NCI-H526 treated with DMSO at 0.1 percent for 48 hours (cell line): ENCODE measurements around the gene ZMYM4.
"Not testable (repeated sequence)": the region's sequence is repeated elsewhere in the genome, so short reads cannot be mapped to it uniquely, and the experiment has no call there.

Experiments
- DNase-seq: peaks from one replicate; lab custom pipeline; 2025; lab: John Stamatoyannopoulos, UW

ZMYM4 gene

GRCh38 chr1:35326246-35326866 lies 57.8 kb downstream of the ZMYM4 start:
- DNase-seq: no peak

- not testable (repeated sequence) for DNase-seq
Observed at GRCh38 chr1:35331618-35332017, 63.1 kb downstream of the ZMYM4 start.

GRCh38 chr1:35334485-35334884 lies 66.0 kb downstream of the ZMYM4 start:
- no peak for DNase-seq

DNA sequence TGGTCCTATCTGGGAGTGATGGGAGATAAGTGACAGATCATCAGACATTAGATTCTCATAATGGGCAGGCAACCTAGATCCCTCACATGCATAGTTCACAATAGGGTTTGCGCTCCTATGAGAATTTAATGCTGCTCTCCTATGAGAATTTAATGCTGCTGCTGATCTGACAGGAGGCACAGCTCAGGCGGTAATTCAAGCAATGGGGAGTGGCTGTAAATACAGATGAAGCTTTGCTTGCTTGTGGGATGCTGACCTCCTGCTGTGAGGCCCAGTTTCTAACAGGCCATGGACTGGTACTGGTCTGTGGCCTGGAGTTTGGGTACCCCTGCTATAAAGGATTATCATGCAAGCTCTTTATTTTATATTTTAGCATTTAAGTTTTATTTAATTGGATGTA lies 72.0 kb downstream of the ZMYM4 start:
- DNase-seq: no peak

DNA sequence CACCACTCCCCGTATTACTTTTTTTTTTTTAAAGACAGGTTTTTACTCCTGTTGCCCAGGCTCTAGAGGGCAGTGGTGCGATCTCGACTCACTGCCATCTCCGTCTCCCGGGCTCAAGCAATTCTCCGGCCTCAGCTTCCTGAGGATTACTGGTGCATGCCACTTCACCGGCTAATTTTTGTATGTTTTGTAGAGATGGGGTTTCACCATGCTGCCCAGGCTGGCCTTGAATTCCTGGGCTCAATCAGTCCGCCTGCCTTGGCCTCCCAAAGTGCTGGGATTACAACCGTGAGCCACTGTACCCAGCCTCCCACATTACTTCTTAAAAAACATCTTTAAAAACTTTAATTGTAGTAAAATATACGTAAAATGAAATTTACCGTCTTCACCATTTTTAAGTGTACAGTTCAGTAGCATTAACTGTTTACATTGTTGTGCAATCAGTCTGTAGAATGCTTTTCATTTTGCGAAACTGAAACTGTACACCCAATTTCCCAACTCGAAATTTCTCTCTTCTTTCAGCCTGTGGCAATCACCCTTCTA lies 77.0 kb downstream of the ZMYM4 start:
- no peak for DNase-seq

GRCh38 chr1:35350872-35351271 lies 82.4 kb downstream of the ZMYM4 start:
- DNase-seq: no peak

- DNase-seq: no peak
Observed at GRCh38 chr1:35359995-35360394, 91.5 kb downstream of the ZMYM4 start.

DNA sequence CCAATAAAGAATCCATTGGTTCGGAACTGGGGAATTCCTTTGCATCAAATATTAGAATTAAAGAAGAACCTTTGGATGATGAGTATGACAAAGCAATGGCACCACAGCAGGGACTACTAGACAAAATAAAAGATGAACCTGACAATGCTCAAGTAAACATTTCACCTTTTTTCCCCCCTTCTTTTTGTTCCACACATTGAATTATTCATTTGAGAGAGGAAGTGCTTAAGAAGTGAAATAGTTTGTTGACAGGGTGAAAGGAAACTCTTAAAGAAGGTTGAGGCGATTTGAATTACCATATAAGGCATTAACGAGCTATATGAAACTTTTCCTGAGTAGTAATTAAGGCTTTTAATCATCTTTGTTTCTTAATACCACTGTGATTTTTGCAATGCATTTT lies 93.1 kb downstream of the ZMYM4 start:
- DNase-seq: no peak

GRCh38 chr1:35364741-35365140 lies 96.2 kb downstream of the ZMYM4 start:
- DNase-seq: no peak

- no peak for DNase-seq
Observed at GRCh38 chr1:35367914-35368313, 99.4 kb downstream of the ZMYM4 start.

DNA sequence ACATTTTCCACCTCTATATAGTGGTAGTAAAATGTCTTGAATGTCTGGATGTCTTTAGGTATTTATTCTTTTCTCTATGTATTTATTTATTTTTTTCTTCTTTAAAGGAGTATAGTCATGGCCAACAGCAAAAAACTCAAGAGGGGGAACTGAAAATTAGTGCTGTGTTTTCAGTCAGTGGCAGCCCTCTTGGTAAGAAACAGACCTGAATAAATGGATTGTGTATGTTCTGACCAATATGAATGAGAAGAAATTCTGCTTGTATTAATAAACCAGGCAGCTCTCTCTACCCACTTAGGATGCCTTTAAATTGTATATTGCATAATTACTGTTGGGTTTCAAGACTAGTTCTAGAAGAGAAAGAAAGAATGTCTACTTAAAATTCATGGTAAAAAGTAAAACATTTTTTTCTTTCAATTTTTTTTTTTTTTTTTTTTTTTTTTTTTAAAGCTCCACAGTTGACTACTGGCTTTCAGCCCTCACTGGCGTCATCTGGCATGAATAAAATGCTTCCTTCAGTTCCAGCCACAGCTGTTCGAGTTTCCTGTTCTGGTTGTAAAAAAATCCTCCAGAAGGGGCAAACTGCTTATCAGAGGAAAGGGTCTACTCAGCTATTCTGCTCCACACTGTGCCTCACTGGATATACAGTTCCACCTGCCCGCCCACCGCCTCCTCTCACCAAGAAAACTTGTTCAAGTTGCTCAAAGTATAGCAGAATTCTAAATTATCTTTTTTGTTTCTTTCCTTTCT lies 101.6 kb downstream of the ZMYM4 start:
- no peak for DNase-seq

- DNase-seq: no peak
Observed at GRCh38 chr1:35371506-35371905, 103.0 kb downstream of the ZMYM4 start.

- no peak for DNase-seq
Observed at GRCh38 chr1:35377555-35377954, 109.0 kb downstream of the ZMYM4 start.

DNA sequence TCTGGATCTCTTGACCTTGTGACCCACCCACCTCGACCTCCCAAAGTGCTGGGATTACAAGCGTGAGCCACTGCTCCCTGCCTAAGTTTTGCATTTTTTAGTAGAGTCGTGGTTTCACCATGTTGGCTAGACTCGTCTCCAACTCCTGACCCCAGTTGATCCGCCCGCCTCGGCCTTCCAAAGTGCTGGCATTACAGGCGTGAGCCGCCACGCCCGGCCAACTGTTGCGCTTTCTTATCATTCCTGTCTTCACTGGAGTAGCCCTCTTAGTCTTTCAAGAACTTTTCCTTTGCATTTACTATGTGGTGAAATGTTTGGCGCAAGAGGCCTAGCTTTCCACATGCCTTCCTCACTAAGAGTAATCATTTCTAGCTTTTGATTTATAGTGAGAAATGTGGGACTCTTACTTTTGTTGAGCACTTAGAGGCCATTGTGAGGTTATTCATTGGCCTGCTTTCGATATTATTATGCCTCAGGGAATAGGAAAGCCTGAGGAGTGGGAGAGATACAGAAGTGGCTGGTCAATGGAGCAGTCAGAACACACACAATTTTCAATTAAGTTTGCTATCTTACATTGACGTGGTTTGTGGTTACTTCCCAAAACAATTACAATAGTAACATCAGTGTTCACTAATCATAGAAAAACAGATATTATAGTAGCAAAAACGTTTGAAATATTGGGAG lies 111.0 kb downstream of the ZMYM4 start:
- no peak for DNase-seq

DNA sequence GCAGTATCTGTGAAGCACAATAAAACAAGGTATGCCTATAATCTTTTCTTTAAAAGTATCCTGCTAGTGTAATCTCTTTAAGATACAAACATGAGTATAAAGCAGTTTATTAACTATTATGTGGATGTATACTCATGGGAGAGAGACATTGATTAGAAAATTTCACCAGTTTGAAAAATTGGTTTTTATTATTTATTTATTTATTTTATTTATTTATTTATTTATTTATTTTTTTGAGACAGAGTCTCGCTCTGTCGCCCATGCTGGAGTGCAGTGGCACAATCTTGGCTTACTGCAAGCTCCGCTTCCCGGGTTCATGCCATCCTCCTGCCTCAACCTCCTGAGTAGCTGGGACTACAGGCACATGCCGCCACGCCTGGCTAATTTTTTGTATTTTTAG lies 111.6 kb downstream of the ZMYM4 start:
- not testable (repeated sequence) for DNase-seq

DNA sequence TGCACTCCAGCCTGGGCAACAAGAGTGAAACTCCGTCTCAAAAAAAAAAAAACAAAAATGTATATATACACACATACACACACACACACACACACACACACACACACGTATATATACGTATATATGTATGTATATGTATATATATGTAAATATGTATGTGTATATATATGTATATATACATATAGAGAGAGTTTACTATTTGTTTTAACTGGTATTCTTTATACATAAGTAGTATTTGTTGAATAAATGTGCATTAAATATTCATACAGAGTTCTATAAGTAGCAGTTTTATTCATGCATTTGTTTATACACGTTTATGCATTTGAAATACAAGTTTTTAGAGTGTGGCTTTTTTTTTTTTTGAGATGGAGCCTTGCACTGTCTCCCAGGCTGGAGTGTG lies 113.6 kb downstream of the ZMYM4 start:
- no peak for DNase-seq

- DNase-seq: no peak
Observed at GRCh38 chr1:35386290-35386689, 117.8 kb downstream of the ZMYM4 start.

DNA sequence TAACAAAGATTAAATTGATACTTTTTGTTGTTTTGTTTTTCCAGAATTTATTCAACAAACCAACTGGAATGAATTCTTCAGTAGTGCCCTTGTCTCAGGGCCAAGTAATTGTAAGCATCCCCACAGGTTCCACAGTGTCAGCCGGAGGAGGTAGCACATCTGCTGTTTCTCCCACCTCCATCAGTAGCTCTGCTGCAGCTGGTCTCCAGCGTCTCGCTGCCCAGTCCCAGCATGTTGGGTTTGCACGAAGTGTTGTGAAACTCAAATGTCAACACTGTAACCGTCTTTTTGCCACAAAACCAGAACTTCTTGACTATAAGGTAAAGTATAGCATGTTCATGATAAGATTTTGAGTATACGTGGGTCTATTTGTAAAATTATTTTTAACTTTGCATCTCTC lies 118.5 kb downstream of the ZMYM4 start:
- no peak for DNase-seq

GRCh38 chr1:35390600-35391494 lies 122.3 kb downstream of the ZMYM4 start:
- DNase-seq: no peak

DNA sequence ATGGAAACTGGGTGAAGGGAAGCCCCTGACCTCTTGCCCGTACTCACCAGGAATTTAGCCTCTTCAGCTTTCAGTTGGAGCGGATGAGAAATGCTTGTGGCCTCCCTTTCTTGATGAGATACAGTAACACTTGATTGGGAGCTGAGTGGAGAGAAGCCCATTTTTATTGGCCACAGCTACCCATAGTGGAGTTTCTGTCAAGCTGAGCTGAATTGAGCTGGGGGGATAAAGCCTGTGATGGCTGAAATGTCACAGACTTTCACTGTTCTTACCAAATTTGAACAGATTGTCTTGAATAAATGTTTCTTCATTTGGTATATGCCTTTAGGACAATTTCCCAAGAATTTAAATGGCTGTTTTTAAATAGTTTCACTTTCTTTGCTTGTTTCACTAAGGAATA lies 125.9 kb downstream of the ZMYM4 start:
- no peak for DNase-seq

- DNase-seq: no peak
Observed at GRCh38 chr1:35398739-35399138, 130.2 kb downstream of the ZMYM4 start.

GRCh38 chr1:35401049-35401448 lies 132.5 kb downstream of the ZMYM4 start:
- DNase-seq: no peak
